H9 (cell line): Measurements from ENCODE around the gene KCND2. TPM values are rescaled to one million over a fixed set of nuclear protein-coding genes. Genes with fewer than 3 reads are reported as not detected.

Experiments used
- DNase-seq: peaks from one replicate; pipeline ENCODE4 v3.0.0-alpha.2; 2017
- H2AFZ ChIP-seq: one replicate; pipeline ENCODE4 v1.6.1; 2013; ENCODE audit warnings: mild to moderate bottlenecking, low read length, control low read depth, moderate library complexity
- H2AK5ac ChIP-seq: 2 replicates; pipeline ENCODE4 v1.6.1; 2013; ENCODE audit warnings: low read length, control low read depth, mixed read lengths; ENCODE audit not compliant: insufficient read length
- H2BK120ac ChIP-seq: one replicate; pipeline ENCODE4 v1.6.1; 2013; ENCODE audit warnings: low read depth, mild to moderate bottlenecking, low read length, control low read depth, inconsistent platforms; ENCODE audit not compliant: poor library complexity, severe bottlenecking
- H2BK12ac ChIP-seq: 2 replicates; pipeline ENCODE4 v1.6.1; 2013; ENCODE audit warnings: low read length, control low read depth, mixed read lengths, low read depth; ENCODE audit not compliant: insufficient read length
- H2BK15ac ChIP-seq: 2 replicates; pipeline ENCODE4 v1.6.1; 2013; ENCODE audit warnings: low read depth, low read length, control low read depth
- H2BK20ac ChIP-seq: one replicate; pipeline ENCODE4 v1.6.1; 2013; ENCODE audit warnings: low read depth, mild to moderate bottlenecking, low read length, control low read depth, inconsistent platforms; ENCODE audit not compliant: poor library complexity, severe bottlenecking
- H2BK5ac ChIP-seq: 2 replicates; pipeline ENCODE4 v1.6.1; 2013; ENCODE audit warnings: low read length, control low read depth, mixed read lengths; ENCODE audit not compliant: insufficient read length
- H3K14ac ChIP-seq: 2 replicates; pipeline ENCODE4 v1.6.1; 2013; ENCODE audit warnings: low read length, control low read depth; ENCODE audit not compliant: insufficient read depth
- H3K18ac ChIP-seq: 2 replicates; pipeline ENCODE4 v1.6.1; 2013; ENCODE audit warnings: low read depth, mild to moderate bottlenecking, mixed read lengths, low read length, control low read depth; ENCODE audit not compliant: insufficient read length
- H3K23ac ChIP-seq: 2 replicates; pipeline ENCODE4 v1.6.1; 2013; ENCODE audit warnings: low read length, control low read depth, mixed read lengths, low read depth; ENCODE audit not compliant: insufficient read length
- H3K23me2 ChIP-seq: 2 replicates; pipeline ENCODE4 v1.6.1; 2013; ENCODE audit warnings: low read depth, mild to moderate bottlenecking, mixed read lengths, low read length, control low read depth; ENCODE audit not compliant: insufficient read length, poor library complexity, severe bottlenecking
- H3K27ac ChIP-seq: 2 replicates; pipeline ENCODE4 v1.5.1; 2013; ENCODE audit warnings: low read length, control low read depth, mixed read lengths, low read depth; ENCODE audit not compliant: insufficient read length
- H3K27me3 ChIP-seq: 2 replicates; pipeline ENCODE4 v1.6.1; 2013; ENCODE audit warnings: low read length, control low read depth, inconsistent platforms; ENCODE audit not compliant: insufficient read depth
- H3K4ac ChIP-seq: 2 replicates; pipeline ENCODE4 v1.6.1; 2013; ENCODE audit warnings: low read depth, mild to moderate bottlenecking, control low read depth, inconsistent platforms, low read length, moderate library complexity
- H3K4me1 ChIP-seq: 2 replicates; pipeline ENCODE4 v1.6.1; 2013; ENCODE audit warnings: low read length, control low read depth, inconsistent platforms; ENCODE audit not compliant: insufficient read depth
- H3K4me2 ChIP-seq: 2 replicates; pipeline ENCODE4 v1.6.1; 2013; ENCODE audit warnings: low read length, control low read depth, mixed read lengths; ENCODE audit not compliant: insufficient read length, insufficient read depth
- H3K56ac ChIP-seq: 2 replicates; pipeline ENCODE4 v1.6.1; 2013; ENCODE audit warnings: low read depth, mild to moderate bottlenecking, mixed read lengths, low read length, control low read depth; ENCODE audit not compliant: insufficient read length
- H3K79me1 ChIP-seq: 2 replicates; pipeline ENCODE4 v1.6.1; 2013; ENCODE audit warnings: low read depth, mild to moderate bottlenecking, moderate library complexity, low read length, control low read depth, inconsistent platforms; ENCODE audit not compliant: insufficient read depth, poor library complexity, severe bottlenecking
- H3K79me2 ChIP-seq: 2 replicates; pipeline ENCODE4 v1.6.1; 2013; ENCODE audit warnings: low read length, control low read depth, inconsistent platforms; ENCODE audit not compliant: insufficient read depth
- H3K9ac ChIP-seq: 2 replicates; pipeline ENCODE4 v1.6.1; 2013; ENCODE audit warnings: low read length, control low read depth, mixed read lengths; ENCODE audit not compliant: insufficient read length; ENCODE audit errors: extremely low read depth
- H3K9me3 ChIP-seq: one replicate; pipeline ENCODE4 v1.6.1; 2013; ENCODE audit warnings: low read depth, low read length, inconsistent platforms; ENCODE audit not compliant: control insufficient read depth
- H3T11ph ChIP-seq: one replicate; pipeline ENCODE4 v1.6.1; 2013; ENCODE audit warnings: mild to moderate bottlenecking, low read length, control low read depth, inconsistent platforms
- H4K20me1 ChIP-seq: one replicate; pipeline ENCODE4 v1.6.1; 2013; ENCODE audit not compliant: control insufficient read depth, insufficient read length, insufficient read depth
- H4K5ac ChIP-seq: 2 replicates; pipeline ENCODE4 v1.6.1; 2013; ENCODE audit warnings: low read depth, mild to moderate bottlenecking, mixed read lengths, low read length, control low read depth; ENCODE audit not compliant: insufficient read length
- H4K8ac ChIP-seq: replicated peaks from 2 replicates; pipeline ENCODE4 v1.6.1; 2013; ENCODE audit warnings: low read length, control low read depth, mixed read lengths, low read depth; ENCODE audit not compliant: insufficient read length
- H4K91ac ChIP-seq: 2 replicates; pipeline ENCODE4 v1.6.1; 2013; ENCODE audit warnings: low read depth, mild to moderate bottlenecking, moderate library complexity, mixed read lengths, low read length, control low read depth; ENCODE audit not compliant: insufficient read length
- H3K27ac Mint-ChIP-seq, 3 experiments: 2 replicates in 2 of 3; 3 replicates in 1 of 3; pipeline ENCODE4 v1.8.0; 2020 to 2021; ENCODE audit warnings: mixed read lengths in 3 of 3, mild to moderate bottlenecking in 1 of 3, moderate library complexity in 1 of 3
- H3K27me3 Mint-ChIP-seq: 2 replicates; pipeline ENCODE4 v1.8.0; 2021; ENCODE audit warnings: low read depth, mild to moderate bottlenecking, moderate library complexity, mixed read lengths
- H3K36me3 Mint-ChIP-seq, 3 experiments: 2 replicates in 2 of 3; 3 replicates in 1 of 3; pipeline ENCODE4 v1.8.0; 2020 to 2021; ENCODE audit warnings: low read depth in 3 of 3, mixed read lengths in 3 of 3; ENCODE audit not compliant: insufficient read depth in 1 of 3
- H3K4me1 Mint-ChIP-seq, 2 experiments: 2 replicates each; pipeline ENCODE4 v1.8.0; 2020; ENCODE audit warnings: mixed read lengths in 2 of 2
- H3K4me3 Mint-ChIP-seq, 2 experiments: 2 replicates in 1 of 2; 3 replicates in 1 of 2; pipeline ENCODE4 v1.8.0; 2020 to 2021; ENCODE audit warnings: mild to moderate bottlenecking in 2 of 2, mixed read lengths in 2 of 2, moderate library complexity in 1 of 2
- H3K9me3 Mint-ChIP-seq, 2 experiments: 2 replicates in 1 of 2; 3 replicates in 1 of 2; pipeline ENCODE4 v1.8.0; 2020; ENCODE audit warnings: mild to moderate bottlenecking in 2 of 2, mixed read lengths in 2 of 2, moderate library complexity in 1 of 2
- WGBS: extraction: QIAGEN DNeasy Blood & Tissue Kit; methylation state at CpG from one replicate; pipeline ENCODE4 v1.1.7; 2013; ENCODE audit warnings: missing lambda C conversion rate, low lambda C conversion rate, mixed read lengths; ENCODE audit not compliant: insufficient read length; ENCODE audit errors: extremely low coverage; 5-methylcytosine and 5-hydroxymethylcytosine counted together
- total RNA-seq: library from RNA; stranded (reverse); gene quantifications from 2 replicates; pipeline ENCODE4 v1.2.1, GENCODE V29; 2021
- TF ChIP-seq, protein P1 (sequence below): fragments of 200-600 bp; sonication (generic); conservative IDR thresholded peaks from 3 replicates; pipeline ENCODE4 v1.8.0; 2021; ENCODE audit warnings: antibody characterized with exemption, mild to moderate bottlenecking

Gene KCND2
- total RNA-seq, 1 experiment from 2014 or later: 6.4 TPM

- Mint-ChIP-seq H3K27me3 (no peaks in the 10 kb centered on the region), H3K36me3 (peaks cover 7 to 13% (median 10%) of the 10 kb centered on the region in 3 experiments), H3K27ac (no peak overlapping the region), H3K4me1 (peaks cover 9 to 18% of the 10 kb centered on the region in 2 experiments), H3K4me3 (no peak overlapping the region), H3K9me3 (peaks cover 0 to 3% of the 10 kb centered on the region in 2 experiments; a peak in 3 of 5 replicates)
- Histone ChIP-seq H3K56ac (no peak overlapping the region), H3K27me3 (no peaks in the 10 kb centered on the region), H3K79me2 (no peaks in the 10 kb centered on the region), H4K5ac (no peak overlapping the region), H3K14ac (no peak overlapping the region), H4K20me1 (no peaks in the 10 kb centered on the region), H3K23me2 (no peaks in the 10 kb centered on the region), H2BK120ac (no peak overlapping the region), H3K4me1 (no peaks in the 10 kb centered on the region), H3K4me2 (no peak overlapping the region), H4K8ac (no peak overlapping the region), H3K4ac (no peak overlapping the region), H2AFZ (no peak overlapping the region), H3K9ac (no peak overlapping the region), H4K91ac (no peak overlapping the region), H3K79me1 (no peaks in the 10 kb centered on the region), H2BK15ac (no peak overlapping the region), H3K9me3 (no peaks in the 10 kb centered on the region), H3K27ac (no peak overlapping the region), H2BK12ac (no peak overlapping the region), H3K23ac (no peak overlapping the region), H2AK5ac (no peak overlapping the region), H3T11ph (no peak overlapping the region), H2BK5ac (no peak overlapping the region), H3K18ac (no peak overlapping the region), H2BK20ac (no peak overlapping the region)
- DNase-seq: no peak
- TF ChIP-seq, protein P1, sequence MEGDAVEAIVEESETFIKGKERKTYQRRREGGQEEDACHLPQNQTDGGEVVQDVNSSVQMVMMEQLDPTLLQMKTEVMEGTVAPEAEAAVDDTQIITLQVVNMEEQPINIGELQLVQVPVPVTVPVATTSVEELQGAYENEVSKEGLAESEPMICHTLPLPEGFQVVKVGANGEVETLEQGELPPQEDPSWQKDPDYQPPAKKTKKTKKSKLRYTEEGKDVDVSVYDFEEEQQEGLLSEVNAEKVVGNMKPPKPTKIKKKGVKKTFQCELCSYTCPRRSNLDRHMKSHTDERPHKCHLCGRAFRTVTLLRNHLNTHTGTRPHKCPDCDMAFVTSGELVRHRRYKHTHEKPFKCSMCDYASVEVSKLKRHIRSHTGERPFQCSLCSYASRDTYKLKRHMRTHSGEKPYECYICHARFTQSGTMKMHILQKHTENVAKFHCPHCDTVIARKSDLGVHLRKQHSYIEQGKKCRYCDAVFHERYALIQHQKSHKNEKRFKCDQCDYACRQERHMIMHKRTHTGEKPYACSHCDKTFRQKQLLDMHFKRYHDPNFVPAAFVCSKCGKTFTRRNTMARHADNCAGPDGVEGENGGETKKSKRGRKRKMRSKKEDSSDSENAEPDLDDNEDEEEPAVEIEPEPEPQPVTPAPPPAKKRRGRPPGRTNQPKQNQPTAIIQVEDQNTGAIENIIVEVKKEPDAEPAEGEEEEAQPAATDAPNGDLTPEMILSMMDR: no peak
- no CpG with 5 or more reads among the region's 7 CpGs for WGBS
These were observed 524.2 kb downstream of the KCND2 start for GRCh38 chr7:120797026-120797645.
